KG1 (cell line): ENCODE data around the gene ARHGAP5.
A peak's percentile ranks its signal among the peaks of the same experiment; 100 is the strongest.

Source experiments
- DNase-seq: peaks from one replicate; lab custom pipeline; 2025; lab: John Stamatoyannopoulos, UW

ARHGAP5 gene

DNA sequence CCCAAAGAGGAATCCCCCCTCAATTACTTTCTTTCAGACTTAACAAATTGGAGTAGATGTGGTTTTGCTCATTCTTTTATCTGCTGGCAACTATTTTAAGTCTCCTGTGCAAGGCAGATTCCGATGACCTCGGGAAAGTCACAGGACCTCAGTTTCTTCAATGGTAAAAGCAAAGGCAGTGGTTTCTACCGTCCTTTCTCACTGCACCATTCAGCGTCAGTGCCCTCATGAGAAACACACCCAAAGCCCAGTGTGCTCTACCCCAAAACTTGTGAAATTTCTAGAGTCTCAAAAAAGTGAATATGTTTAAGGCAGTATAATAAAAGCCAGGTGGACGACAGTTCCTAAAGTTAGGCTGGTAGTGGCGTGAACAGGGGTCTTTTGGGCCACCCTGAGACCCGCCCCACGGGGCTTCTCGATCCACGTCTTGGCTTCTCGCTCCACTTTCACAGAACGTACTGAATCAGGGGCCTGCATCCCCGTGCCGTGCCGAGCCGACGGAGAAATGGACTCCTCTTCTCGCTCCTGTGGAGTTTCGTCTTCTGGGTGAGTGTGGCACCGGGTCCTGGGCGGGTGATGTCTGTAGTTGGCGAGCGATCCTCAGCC, 1.3 kb upstream of the ARHGAP5 start:
- no peak for DNase-seq

DNA sequence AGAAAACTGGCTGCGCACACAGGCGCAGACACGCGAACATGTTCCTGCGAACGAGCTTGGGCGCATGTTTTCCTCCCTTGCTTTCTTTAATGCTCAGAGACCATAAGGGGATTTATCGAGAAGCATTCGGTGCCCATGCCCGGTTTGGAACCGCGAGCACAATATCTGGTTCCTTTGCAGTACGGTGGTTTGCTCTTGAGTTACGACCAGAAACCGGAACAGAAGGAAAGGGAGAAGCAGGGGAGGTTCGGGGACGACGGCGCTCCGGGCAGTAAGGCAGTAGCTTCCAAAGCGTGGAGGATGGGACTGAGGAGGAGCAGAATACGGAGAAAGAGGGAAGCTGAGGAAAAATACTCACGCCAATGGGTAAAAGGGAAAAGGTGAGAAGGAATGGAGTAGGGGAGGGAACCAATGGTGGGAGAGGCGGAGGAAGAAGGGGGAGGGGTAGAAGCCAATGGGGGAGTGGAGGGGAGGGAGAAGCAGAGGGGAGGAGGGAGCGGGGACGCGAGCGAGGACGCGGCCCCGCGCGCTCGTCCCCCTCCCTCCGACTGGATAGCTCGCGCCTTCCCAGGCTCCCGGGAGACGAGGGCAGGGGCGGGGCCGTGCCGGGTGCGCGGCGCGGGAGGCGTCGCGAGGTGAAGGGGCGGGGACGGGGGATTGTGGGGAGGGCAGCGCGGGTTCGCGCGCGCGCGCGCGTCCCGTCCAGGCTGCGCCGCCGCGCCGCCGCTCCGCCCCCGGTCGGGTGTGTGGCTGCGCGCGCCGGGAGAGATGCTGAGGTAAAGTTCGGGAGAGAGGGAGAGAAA, 625 bp upstream of the ARHGAP5 start:
- peak; percentile 64 for DNase-seq

DNA sequence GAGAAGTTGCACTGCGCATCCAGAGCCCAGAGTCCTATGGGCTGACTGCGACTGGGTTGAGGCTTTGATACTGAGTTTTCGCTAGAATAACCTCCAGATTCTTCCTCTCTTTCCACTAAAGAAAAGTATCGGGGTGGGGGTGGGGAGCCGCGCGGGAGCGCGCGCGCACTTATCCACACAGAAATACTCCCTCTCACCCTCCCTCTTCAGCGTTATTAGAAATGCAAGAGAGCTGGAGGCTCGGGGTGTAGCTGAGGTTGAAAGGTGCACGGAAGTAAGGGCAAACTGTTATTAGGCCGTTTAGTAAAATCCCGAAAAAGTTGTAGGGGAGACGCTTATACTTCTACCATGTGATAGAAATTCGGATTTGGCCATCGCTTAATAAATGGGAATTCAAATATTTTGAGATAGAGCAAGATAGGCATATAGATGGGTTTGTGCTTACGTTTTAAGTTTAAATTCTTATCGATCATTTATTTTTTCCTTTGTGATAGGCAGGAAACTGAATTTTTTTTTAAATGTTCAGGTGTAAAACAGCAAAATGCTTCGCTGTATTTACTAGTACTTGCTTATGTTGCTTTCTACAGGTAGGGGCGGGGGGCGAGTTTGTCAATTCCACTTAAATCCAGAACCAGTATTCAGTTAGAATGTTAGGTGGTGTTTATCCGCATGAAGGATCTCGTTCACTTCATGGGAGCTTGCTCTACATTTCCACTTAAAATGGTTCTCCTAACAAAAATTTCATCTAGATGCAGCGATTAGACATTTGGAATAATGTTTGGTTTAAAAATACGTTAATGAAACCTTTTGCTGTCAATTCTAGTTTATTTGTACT, 1.1 kb downstream of the ARHGAP5 start:
- DNase-seq, result no peak

DNA sequence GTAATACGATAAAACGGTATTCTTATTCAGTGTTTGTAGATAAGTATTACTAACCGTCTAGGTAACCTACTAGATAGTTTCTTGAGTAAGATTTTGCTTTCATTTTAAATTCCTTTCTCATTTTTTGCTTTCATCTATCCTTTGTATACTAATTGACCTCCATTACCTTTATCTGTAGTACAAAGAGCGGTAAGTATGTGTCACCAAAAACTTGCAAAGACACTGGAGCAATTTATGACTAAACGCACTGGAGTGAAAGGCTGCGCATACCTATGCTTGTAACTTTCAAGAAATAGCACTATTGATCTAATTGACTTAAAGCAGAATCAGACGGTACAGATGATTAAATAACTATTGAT, 1.7 kb downstream of the ARHGAP5 start:
- DNase-seq, result peak; percentile 21

DNA sequence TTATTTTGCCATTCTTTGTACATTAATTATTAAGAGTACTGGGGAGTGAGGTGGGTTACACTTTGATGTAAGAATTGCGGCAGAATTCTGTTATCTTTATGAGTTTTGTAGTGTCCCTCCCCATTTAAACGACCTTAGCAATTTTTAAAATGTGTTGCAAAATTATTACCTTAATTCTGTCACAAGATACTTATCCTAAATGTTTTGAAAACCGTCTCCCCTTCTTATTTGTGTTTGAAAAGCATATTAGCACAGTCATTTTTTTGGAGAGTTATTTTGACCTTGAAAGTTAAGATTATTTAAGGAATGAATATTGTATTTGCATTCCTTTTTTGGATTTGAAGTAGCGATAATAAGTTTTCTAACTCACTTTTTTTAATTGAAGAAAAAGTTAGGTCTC, 2.2 kb downstream of the ARHGAP5 start:
- no peak for DNase-seq

DNA sequence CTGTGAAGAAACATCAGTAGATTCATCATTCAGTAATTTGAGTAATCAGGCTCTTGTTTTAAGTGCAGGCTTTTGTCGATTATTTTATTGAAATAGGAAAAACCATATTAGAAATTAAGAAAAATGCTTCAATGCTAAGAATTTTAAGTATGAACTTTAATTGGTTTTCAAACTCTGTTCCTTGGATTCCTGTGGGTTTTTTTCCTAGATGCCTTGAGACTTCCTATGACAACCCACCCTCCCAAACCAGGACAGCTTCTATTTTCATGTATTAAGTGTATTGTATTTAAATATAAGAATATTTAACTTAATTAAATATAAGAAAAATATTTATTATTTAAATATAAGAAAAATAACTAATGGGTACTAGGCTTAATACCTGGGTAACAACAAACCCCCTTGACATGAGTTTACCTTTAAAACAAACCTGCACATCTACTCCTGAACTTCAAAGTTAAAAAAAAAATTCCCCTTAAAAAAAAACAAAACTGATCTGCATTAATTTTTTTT, 3.0 kb downstream of the ARHGAP5 start:
- no peak for DNase-seq

DNA sequence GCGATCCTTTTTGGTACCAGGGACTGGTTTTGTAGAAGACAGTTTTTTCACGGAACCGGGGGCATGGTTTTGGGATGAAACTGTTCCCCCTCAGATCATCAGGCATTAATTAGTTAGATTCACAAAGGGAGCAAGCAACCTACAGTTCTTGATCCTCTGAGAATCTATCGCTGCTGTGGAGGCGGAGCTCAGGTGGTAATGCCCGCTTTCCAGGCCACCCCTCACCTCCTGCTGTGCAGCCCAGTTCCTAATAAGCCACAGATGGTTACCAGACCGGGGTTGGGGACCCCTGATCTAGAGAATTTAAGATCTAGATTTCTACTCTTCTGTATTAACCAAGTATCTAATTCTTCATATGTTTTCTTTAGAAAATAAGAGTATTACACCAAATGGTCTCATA, 4.8 kb downstream of the ARHGAP5 start:
- DNase-seq, result no peak

DNA sequence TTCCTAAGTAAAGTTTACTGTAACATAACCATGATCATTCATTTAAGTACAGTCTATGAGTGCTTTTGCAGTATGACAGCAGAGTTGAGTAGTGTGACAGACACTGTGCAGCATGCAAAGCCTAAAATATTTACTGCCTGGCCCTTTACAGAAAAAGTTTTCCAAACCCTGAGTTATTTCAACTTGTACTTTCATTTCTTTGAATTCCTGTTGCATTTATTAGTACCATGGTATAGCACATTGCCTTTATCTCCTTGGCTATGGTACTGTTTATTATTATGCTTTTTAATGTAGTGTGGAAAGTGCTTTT, 6.2 kb downstream of the ARHGAP5 start:
- DNase-seq, result no peak

DNA sequence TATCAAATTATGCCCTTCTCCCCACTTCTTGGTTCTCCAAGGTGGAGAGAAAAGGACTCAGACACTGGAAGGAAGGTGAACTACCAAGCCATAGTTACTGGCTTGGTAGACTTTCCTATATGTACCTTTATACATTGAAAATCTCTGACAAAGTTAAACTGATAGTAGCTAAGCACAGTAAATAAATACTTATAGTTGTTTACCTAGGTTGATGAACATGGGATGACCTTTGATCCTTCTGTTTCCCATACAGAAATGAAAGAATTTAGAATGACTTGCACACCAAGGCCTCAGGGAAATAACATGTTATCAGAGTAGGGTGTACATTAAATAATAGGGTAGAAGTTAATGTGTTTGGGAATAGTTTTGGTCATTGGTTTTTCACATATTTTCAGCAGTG, 6.7 kb downstream of the ARHGAP5 start:
- no peak for DNase-seq

DNA sequence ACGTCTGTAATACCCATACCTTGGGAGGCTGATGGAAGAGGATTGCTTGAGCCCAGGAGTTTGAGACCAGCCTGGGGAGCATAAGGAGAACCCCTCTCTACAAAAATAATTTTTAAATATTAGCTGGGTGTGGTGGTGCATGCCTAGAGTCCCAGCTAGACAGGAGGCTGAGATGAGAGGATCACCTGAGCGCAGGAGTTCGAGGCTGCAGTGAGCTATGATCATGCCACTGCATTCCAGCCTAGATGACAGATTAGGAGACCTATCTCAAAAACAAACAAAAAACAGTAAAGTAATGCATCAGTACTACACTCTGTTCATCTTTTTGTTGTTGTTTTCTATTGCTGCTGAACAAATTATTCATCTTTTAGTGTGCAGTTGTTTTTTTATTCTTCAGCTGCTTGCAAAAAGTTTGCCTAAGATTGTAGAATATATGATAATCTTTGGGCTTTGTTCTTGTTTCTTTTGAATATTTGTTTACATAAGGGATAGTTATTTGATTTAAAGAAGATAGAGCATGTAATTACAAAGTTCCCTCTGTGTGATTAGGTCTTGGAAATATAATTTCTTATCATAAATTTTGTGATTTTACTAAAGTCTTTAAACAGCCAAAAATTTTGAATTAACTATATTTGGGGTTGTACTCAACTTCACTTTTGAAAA, 8.2 kb downstream of the ARHGAP5 start:
- DNase-seq, result no peak

DNA sequence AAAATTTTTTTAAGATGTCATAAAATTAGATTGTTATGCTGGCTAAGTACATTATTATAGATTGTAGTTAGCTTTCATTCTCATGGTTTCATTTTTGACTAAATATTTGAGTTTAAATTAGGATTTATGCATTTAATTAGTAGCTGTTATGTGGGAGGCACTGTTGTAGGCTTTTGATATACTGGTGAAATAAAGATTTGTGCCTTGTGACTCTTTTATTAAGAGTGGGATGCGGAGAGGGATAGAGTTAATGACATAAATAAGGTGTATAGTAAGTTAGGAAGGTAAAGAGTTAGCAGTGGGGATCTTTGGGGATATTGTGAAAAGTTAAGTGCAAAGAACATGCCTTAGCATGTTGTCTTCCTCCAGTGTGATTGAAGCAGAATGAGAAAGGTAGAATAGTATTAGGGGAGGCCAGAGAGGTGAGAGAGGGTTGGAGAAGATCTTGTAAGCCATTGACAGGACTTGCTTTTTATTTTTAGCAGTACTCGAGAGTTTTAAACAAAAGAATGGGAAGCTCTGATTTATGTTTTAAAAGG, 8.8 kb downstream of the ARHGAP5 start:
- DNase-seq, result no peak

DNA sequence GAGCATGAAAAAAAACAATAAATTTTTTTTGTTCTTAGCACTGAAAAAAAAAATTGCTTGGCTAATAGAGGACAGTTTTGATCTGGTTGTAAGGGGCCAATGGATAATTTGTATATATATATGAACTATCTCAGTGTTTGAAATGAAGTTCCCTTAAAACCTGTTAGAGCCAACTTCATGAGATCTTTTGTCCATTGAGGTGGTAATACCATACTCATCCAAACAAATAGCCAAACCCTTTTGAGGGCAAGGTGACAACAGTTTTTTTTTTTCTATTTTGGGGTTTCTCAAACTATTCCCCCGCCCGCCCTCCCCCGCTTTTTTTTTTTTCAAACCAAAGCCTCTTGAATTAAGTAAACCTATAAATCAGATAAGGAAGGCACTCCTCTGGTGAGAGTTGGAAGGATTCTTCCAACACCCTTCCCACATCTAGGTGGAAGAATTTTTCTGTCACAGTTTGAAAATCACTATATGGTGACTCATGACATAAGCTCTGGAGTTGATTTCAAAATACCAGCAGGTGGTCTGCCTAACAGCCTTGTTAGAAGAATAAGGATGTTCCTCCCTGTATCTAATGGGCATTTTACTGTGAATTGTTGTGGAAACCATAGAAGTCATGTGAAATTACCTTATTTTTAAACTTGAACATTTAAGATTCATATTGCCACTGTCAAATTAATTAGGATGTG, 10.2 kb downstream of the ARHGAP5 start:
- DNase-seq, result no peak

DNA sequence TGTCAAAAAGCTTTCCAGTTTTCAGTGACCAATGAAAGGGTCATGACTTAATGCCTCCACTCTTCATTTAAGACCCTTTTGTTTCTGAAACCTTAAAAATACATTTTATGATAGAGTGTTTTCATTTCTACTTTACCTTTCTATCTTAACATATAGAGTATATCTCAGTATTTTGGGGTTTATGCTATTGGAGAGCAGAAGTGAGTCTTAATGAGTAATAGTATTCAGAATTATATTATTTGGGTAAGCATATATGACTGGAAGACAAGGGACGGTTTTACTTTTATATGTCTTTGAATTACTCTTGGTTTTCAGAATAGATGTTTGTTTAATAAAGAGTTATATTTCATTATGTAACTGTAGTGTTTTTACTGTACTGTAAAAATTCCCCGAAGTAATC, 10.8 kb downstream of the ARHGAP5 start:
- DNase-seq, result no peak

DNA sequence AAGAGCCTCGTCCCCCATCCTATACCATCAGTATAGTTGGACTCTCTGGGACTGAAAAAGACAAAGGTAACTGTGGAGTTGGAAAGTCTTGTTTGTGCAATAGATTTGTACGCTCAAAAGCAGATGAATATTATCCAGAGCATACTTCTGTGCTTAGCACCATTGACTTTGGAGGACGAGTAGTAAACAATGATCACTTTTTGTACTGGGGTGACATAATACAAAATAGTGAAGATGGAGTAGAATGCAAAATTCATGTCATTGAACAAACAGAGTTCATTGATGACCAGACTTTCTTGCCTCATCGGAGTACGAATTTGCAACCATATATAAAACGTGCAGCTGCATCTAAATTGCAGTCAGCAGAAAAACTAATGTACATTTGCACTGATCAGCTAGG, 13.6 kb downstream of the ARHGAP5 start:
- no peak for DNase-seq

DNA sequence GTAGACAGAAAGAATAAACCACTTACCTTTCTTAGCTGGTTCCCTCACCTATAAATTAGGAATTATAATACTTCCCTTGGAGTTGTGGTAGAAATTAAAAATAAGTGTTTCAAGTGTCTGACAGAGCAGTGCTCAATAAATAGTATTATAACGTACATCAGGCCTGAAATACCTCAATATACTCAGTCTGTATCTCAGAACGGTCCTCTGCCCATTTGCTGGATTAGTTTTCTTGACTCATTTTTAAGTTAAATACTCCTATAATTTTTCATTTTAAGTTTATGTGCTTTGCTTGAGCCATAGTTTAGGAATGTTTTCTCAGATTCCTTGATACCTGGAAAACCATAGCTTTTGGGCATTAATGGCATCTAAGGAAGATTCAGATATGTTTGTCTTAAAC, 22.4 kb downstream of the ARHGAP5 start:
- DNase-seq, result no peak

DNA sequence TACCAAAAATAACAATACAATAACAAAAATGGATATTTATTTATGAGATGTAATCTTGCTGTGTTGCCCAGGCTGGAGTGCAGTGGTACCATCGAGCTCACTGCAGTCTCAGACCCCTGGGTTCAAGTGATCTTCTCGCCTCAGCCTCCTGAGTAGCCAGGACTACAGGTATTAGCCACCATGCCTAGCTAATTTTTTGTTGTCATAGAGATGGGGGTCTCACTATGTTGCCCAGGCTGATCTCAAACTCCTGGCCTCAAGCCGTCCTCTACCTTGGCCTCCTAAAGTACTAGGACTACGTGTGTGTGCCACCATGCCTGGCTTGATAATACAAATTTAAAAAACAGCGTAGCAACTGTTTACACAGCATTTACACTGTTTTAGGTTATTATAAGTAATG, 23.1 kb downstream of the ARHGAP5 start:
- DNase-seq, result no peak

DNA sequence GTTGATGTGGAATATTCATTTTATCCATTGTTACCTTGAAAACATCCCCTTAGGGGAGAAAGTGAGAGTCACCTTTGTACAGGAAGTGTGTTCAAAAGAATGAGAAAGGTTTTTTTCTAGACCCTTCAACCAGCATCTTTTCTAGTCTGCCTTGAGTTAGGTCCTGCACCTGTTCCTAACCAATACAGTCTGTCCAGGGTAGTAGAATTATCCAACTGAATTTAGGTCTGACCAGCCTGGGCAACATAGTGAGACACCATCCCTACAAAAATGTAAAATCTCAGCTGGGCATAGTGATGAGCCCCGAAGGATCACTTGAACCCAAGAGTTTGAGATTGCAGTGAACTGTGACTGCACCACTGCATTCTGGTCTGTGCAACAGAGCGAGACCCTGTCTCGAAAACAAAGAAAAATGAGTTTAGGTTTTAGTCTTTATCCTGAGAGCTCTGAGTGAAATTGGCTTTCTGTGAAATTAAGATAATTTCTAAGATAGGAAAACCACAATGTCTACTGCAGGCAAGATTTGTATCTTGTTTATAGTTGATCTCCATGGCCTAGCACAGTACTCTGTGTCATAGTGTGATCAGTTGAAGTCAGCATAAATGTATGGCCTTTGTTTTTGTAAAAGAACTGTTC, 25.2 kb downstream of the ARHGAP5 start:
- DNase-seq, result no peak

DNA sequence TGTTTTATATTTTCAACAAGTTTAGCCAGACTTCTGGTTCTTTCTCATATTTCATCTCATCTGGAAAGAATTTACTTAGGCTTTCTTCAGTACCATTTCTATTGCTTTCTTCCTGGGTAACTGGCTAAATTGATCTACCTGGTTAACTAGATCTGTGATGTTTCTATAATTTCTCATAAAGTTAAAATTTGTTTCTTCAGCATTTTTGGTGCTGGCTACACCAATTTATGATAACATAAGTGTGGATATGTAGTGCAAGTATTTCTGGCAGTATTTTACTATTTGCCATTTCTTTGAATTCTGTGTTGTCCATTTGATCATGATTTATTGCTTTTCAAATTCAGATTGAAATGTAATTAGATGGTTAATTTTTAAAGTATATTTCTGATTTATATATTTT, 25.9 kb downstream of the ARHGAP5 start:
- no peak for DNase-seq

DNA sequence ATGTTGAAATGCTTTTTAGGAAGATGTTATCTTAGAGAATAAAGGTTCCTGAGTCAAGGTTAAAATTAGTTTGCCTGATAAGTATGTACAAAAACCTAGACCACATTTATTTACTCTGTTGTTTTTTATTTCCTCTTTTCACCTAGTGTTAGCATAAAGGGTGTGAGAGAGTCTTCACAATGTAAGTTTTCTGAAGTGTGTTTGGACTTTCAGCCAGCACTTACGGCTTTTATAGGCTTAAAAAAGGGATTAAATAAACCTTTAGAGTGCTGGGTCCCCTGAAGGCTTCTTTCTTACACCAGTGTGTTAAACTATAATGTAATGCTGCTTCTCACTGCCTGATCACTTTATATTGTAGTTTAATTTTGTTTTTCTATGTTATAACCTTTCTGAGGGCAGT, 27.2 kb downstream of the ARHGAP5 start:
- DNase-seq, result no peak

DNA sequence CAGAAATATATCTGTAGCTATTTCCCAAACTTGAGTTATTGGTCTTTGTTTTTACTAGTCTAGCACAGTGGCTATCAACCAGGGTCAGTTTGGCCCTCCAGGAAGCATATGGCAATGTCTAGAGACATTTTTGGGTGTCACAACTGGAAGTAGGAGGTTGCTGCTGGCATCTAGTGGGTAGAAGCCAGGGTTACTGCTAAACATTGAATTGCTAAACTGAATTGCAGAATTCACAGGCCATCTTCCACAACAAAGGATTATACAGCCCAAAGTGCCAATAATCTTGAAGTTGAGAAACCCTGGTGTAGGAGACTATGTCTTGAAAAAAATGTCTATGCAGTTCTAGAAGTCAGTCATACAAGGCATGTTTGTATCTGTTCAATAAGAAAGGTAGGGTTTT, 27.7 kb downstream of the ARHGAP5 start:
- no peak for DNase-seq
